Stimulated activated CD8-positive, alpha-beta memory T cell treated with anti-CD3 and anti-CD28 coated beads, Interleukin-12 subunit alpha, Interleukin-12 subunit beta, amount 100 ng/mL, for 4 hours (primary cell): ENCODE data around the gene ASF1A.

Experiments used
- DNase-seq: peaks from one replicate; pipeline ENCODE4 v3.0.0-alpha.2; 2020; ENCODE audit warnings: low read depth

The ASF1A gene

DNA sequence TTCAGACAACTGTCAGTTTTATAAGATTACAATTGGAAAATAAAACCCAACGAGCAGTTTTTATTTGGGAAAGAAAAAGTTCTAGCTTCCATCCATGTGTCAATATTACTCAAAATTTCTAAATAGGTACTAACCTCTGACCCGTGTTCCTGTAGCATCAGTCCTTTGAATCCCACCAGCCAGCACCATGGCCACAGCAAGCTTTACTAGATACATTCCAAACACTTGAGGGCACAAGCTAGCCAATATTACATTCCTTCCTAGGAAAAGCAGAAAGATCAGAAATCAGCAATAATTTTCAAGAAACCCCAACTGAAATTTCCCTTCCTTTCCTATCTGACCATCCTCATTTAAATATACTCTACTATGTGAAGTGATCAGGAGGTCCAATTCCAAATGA lies 19.2 kb downstream of the ASF1A start:
- DNase-seq = no peak

DNA sequence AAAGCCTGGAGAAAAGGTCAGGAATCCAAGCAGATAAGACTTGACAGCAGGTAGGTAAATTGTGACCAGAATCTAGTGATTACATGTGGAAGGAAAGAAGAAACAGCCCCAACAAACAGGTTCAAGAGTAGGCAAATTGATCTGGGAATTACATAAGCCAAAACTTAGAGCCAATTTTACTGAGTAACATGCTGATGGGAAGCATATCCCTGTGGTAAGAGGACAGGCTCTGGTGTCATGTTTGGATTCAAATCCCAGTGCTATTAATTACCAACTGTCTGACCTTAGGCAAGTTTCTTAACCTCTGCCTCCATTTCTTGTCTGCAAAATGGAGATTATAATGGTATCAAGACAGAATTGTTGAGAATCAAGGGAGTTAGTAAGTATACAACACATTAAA lies 20.6 kb downstream of the ASF1A start:
- no peak for DNase-seq

DNA sequence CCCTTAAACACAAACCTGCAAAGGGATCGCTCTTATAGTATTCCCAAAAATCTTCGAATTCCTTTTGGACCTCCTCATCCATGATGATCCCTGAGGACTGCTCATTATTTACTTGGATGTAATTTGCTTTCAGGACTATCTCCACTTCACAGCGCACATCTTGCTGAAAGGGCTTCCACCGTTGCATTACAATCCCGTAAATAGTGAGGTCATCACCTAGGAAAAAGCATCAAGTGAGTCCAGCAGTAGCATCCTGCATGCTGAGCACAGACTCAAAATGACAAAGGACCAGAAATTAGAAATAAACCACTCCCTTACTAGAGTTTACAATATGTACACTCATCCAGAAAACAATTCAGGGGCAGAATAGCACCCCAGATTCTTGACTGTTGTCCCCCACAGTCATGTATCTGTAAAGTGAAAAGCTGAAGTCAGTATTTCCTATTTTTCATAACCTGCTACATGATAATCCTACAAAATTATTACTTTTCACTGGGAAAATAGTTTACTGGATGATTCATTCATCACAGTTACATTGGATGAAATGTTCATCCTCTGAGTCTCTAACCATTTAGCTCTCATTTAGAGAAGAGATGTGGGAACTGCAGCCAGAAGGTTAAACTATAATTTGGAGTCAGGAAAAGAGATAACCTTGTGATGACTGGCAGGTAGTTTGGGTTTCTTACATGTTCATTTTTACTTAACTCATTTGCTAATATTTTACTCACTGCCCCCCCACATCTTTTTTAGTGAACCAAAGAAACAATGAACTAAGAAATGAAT lies 23.8 kb downstream of the ASF1A start:
- no peak for DNase-seq

DNA sequence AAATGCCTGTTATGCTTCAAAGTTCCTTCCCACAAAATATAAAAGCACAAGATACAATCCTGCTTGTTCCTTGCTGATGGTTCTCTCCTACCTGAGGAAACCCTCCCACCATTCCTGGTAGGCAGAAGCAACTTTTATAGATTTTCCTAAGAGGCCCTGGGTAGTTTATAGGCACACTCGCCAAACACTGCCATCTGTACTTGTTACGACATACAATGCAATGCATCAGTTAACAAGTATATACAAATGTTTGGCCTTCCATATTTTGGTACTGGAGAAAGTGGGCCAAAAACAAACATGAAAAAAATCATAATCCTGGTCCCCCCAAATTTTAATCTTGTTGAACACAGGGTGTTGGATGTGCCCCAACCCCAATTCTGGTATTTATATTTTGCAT lies 24.4 kb downstream of the ASF1A start:
- DNase-seq = no peak

DNA sequence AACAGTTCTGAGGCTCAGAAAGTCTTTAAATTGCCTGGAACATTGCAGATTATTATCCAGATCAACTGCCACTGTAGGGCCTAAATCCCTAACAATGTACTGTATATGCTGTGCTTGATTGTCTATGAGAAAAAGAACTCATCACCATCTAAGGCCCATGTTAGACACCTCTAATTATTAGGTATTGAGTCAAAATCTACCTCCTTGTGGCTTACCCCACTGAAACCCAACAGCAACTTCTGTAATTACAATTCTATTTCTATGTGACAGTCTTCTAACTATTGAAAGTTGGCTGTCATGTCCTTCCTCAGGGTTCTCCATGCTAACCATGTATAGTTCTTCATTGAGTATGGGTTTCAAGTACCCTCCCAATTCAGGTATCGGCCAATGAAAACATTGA lies 27.1 kb downstream of the ASF1A start:
- no peak for DNase-seq

DNA sequence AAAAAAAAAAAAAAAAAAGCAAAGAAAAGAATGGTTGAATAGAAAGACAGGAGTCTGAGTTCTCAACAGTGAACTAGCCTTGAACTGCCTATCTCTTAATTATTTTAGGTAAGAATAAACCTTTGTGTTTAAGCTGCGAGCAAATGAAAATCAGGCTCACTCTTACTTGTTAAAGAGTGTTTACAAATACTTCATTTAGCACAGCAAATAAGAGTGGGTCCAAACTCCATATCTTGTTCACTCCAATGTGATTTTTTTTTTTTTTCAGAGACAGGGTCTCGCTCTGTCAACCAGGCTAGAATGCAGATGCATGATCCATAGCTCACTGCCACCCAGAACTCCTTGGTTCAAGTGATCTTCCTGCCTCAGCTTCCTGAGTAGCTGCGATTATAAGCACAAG lies 29.1 kb downstream of the ASF1A start:
- DNase-seq = no peak

DNA sequence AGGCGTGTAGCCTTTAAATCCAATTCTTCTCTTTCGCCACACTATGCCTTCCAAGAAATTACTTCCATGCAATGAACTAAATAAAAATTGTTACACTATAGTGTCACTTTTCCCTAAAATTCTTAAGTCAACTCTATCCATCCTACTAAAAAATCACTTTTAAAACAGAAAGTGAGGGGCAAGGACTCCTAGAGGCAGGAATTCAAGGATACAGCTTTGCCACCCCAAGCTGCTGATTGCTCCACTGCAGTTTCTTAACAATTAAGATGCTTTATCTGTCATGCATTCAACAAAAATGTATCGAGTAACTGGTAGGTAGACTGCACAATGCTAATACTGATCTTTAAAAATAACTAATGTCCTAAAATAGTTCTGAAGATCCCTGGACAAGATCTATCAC lies 36.7 kb downstream of the ASF1A start:
- no peak for DNase-seq

DNA sequence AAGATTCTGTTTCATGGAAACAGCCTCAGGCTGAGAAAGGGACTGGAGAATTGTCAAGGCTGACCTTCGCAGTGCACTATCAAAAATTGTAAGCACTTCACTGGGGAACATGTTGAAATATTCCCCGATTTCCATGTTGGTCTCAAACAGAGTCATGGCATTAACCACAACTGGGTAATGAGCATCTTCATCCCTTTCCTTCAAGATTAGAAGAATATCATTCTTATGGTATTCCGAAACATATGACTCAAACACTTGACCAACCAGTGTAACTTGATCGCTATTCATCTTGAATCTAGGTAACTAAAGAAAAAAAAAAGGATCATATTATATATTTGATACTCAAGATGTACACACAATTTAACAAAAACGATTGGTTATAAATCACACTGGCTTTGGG lies 37.5 kb downstream of the ASF1A start:
- DNase-seq = no peak

DNA sequence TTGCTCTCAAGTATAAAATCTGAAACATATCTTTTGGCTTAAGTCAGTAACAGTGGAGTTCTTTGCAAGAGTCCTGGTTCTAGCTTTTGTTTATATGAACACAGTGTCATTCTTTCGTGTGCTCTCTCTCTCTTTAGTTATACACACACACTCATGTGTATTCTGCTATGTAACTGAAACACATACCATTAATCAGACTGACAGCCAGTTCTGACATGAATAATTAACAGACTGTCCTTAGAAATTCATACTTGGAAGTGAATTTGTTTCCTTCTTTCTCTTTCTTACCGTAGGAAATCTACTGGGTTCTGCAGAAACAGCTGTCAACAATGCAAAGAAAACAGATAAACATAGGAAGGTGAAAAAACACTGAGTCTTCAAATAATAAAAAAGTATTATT lies 38.5 kb downstream of the ASF1A start:
- DNase-seq = no peak

DNA sequence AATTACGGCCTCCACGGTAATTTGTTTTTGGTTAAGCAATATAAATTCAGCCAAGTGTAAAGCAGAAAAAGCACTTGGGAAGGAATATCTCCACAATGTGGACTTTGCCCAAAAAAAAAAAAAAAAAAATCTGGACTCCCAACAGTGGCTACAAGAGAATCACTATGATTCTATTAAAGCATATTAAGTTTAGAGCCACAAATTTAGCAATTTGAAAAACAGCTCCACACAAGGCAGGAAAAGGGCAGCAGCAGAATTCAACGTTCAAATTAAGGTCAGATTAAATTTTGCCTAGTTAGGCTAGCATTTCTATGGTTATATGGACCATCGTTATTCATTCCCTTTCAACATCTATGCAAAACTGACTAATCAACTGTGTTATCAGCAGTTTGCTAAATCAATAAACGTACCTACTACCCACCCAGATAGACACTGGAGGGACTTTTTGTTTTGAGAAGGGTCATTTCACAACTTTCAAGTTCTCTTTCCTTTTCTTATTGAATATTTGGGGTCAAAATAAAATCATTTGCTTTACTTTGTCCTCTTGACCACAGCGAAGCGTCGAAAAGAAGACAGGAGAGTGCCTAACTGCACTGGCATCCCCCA lies 40.0 kb downstream of the ASF1A start:
- no peak for DNase-seq

DNA sequence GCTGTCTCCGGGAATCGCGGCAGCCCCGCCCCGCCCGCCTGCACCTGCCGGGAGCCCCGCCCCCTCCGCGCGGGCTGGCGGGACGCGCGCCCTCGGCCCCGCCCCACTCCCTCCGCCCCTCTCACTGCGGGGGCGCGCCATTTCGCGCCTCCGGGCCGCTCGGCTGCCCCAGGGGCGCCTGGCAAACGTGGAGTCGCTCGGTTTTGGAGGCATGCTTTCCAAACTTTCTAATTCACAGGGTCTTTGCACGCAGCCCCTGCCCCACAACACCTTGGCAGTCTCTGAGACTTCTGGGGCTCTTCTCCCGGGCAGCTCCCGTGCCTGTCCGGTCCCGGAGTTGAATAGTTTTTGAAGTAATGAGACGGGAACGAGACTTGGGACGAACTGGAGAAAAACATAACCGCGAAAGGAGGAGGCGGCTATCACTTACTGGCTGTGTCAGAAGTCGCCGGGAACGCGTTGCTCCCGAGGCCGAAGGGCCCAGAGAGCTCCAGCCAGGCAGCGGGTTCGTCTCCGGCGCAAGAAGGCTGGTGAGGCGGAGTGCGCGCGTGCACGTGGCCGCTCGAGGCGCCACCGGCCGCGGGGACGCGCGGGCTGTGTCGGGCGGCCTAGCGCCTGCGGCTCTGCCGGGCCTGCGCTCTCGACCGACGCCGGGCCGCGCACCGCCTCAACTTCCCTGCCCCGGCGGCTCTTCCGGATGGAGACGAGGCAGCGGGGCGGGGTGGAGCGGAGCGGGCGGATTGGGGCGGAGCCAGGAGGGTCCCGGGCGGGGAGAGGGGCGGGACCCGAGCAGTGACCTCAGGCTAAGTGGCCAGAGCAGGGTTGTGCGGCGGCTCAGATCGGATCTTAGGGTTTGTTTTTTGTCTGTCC lies 40.7 kb downstream of the ASF1A start, which contains the start of gene MCM9:
TSS of gene MCM9 (minus strand) at position 699 of the 870 bp plus-strand sequence. CDS start 3,436 bp downstream, outside the sequence.
- peak; percentile 84 for DNase-seq

DNA sequence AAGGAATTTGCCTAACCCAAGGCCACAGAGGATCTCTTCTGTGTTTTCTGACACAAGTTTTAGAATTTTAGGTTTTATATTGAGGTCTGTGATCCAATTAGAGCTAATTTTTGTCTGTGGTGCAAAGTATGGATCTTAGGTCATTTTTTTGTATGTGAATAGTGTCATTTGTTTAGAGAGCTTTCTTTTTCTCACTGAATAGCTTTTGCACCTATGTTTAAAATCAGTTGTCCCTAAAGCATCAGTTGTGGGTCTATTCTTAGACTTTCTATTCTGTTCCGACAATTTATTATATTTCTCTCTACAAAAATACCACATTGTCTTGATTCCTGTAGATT lies 41.3 kb downstream of the ASF1A start:
- no peak for DNase-seq

DNA sequence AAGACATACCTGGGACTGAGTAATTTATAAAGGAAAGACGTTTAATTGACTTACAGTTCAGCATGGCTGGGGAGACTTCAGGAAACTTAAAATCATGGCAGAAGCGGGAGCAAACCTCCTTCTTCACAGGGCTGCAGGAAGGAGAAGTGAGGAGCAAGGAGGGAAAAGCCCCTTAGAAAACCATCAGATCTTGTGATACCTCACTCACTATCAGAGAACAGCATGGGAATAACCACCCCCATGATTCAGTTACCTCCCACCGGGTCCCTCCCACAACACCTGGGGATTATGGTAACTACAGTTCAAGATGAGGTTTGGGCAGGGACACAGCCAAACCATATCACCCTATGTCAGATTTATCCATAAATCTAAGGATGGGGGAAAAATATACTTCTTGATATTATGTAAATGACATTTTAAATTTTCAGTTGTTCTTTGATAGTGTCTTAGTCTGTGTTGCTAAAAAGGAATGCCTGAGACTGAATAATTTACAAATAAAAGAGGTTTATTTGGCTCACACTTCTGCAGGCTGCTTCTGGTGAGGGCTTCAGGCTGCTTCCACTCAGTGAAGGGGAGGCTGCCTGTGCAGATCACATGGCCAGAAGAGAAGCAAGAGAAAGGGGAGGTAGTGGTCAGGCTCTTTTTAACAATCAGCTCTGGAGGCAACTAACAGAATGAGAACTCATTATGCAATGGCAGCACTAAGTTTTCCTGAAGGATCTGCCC lies 42.2 kb downstream of the ASF1A start:
- no peak for DNase-seq

DNA sequence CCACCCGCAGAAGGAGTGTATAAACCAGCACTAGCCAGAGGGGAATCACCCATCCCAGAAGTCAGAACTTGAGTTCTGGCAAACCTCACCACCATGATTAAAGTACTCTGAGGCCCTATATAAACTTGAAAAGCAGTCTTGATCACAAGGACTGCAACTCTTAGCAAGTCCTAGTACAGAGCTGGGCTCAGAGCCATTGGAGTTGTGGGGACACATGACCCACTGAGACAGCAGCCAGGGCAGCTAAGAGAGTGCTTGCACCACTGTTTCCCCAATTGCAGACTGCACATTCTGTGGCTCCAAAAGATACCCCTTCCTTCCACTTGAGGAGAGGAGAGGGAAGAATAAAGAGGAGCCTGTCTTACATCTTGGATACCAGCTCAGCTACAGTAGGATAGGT lies 45.7 kb downstream of the ASF1A start:
- no peak for DNase-seq

DNA sequence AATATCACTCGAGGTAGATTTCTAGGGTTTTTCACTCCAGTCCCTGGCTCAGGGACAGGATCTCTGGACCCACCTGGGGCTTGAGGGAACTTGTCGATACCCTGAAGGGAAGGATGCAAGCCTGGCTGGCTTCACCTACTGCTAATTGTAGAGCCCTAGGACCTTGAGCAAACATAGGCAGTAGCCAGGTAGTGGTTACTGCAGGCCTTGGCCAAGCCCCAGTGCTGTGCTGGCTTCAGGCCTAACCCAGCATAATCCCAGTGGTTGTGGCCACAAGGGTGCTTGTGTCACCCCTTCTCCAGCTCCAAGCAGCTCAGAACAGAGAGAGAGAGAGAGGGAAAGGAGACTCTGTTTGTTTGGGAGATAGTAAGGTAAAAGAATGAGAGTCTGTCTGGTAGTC lies 46.8 kb downstream of the ASF1A start:
- DNase-seq = no peak

DNA sequence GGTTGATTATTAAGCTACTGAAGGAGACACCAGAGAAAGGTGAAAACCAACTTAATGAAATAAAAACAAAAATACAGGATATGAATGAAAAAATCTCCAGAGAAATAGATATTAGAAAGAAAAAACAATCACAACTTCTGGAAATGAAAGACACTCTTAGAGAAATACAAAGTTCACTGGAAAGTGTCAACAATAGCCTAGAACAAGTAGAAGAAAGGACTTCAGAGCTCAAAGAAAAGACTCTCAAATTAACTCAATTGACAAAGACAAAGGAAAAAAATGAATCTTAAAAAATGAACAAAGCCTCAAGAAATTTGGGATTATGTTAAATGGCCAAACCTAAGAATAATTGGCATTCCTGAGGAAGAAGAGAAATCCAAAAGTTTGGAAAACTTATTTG lies 51.3 kb downstream of the ASF1A start:
- no peak for DNase-seq

DNA sequence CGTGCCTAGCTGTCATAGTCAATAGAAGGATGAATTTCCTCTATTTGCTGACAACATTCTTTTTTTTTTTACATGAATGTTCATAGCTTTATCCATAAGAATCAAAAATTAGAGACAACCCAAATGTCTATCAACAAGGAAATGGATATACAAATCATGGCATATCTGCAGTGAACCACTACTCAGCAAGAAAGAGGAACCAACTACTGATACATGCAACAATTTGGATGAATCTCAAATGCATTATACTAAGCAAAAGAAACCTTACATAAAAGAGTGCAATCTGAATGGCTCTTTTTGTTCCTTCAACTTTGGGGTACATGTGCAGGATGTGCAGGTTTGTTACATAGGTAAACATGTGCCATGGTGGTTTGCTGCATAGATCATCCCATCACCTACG lies 58.7 kb downstream of the ASF1A start:
- DNase-seq = no peak

DNA sequence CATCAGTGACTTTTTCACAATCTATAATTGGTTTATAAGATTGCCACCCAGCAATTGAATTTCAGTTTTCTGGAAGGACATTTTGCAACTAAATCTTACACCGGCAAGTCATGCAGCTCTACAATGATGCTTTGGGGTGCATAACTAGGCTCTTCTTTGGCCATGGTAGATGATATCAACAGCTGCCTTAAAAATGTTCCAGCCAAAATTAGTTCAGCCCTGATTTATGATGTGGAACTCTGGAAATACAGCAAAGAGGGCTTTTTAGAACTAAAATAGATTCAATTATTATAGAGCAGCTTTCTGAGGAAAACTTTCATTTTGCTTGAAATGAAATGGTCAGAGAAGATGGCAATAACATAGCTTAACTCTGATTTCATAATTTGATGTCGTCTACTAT lies 59.4 kb downstream of the ASF1A start:
- DNase-seq = no peak
